Measurements from ENCODE around the gene PLCB3. TPM values are rescaled to one million over a fixed set of nuclear protein-coding genes. Genes with fewer than 3 reads are reported as not detected.

The PLCB3 gene
- total RNA-seq, 1 donor from 2014 or later = 43.5 TPM

GRCh38 chr11:64232182-64232966, 19.0 kb upstream of the PLCB3 start:
- TF ChIP-seq, protein P1, sequence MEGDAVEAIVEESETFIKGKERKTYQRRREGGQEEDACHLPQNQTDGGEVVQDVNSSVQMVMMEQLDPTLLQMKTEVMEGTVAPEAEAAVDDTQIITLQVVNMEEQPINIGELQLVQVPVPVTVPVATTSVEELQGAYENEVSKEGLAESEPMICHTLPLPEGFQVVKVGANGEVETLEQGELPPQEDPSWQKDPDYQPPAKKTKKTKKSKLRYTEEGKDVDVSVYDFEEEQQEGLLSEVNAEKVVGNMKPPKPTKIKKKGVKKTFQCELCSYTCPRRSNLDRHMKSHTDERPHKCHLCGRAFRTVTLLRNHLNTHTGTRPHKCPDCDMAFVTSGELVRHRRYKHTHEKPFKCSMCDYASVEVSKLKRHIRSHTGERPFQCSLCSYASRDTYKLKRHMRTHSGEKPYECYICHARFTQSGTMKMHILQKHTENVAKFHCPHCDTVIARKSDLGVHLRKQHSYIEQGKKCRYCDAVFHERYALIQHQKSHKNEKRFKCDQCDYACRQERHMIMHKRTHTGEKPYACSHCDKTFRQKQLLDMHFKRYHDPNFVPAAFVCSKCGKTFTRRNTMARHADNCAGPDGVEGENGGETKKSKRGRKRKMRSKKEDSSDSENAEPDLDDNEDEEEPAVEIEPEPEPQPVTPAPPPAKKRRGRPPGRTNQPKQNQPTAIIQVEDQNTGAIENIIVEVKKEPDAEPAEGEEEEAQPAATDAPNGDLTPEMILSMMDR (conservative IDR thresholded peaks at IDR 0.05; ENCODE audit: low read depth, low read length) = no peak
- no peak overlapping the region for H3K4me3 ChIP-seq (ENCODE audit: low read depth, low read length)
- no peak for DNase-seq (ENCODE audit: low read depth)

- TF ChIP-seq, protein P1 (conservative IDR thresholded peaks at IDR 0.05; ENCODE audit: low read depth, low read length) = no peak
- H3K4me3 ChIP-seq (ENCODE audit: low read depth, low read length) = no peak overlapping the region
- DNase-seq (ENCODE audit: low read depth) = no peak
Observed at GRCh38 chr11:64232967-64233315, 18.4 kb upstream of the PLCB3 start.

- no peak for DNase-seq (ENCODE audit: low read depth)
- TF ChIP-seq, protein P1 (conservative IDR thresholded peaks at IDR 0.05; ENCODE audit: low read depth, low read length) = no peak
- peak within 1 kb of the TSS; percentile 75 for H3K4me3 ChIP-seq (ENCODE audit: low read depth, low read length)
Observed at GRCh38 chr11:64233913-64234586, 17.3 kb upstream of the PLCB3 start, which contains the start of gene VEGFB. TSS of gene VEGFB (plus strand) at chr11:64234584. CDS start at chr11:64234834, 250 bp downstream.

DNA sequence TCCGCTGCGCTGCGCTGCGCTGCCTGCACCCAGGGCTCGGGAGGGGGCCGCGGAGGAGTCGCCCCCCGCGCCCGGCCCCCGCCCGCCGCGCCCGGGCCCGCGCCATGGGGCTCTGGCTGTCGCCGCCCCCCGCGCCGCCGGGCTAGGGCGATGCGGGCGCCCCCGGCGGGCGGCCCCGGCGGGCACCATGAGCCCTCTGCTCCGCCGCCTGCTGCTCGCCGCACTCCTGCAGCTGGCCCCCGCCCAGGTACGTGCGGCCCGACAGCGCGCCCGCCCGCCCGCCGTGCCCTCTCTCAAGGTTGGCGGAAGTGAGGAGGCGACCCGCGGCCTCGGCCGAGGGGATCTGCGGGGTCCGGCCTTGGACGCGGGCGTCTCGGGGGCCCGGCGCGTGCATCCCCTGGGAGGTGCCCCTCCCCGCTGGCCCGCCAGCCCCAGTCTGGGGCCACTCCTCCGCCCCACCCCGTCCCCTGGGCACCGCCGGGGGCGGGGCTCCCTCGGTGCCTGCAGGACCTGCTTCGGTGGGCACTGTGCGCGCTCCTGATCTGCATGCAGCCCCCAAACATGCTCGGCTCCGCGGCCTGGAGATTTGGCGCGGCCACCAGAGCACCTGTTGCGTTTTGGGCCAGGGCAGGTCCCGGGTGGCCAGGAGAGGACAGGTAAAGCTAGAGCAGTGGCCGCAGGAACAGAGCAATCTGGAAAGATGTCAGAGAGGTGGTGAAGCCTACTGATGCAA, 16.5 kb upstream of the PLCB3 start:
- no peak for DNase-seq (ENCODE audit: low read depth)
- peak overlapping the region; percentile 75 for H3K4me3 ChIP-seq (ENCODE audit: low read depth, low read length)
- TF ChIP-seq, protein P1 (conservative IDR thresholded peaks at IDR 0.05; ENCODE audit: low read depth, low read length) = no peak

DNA sequence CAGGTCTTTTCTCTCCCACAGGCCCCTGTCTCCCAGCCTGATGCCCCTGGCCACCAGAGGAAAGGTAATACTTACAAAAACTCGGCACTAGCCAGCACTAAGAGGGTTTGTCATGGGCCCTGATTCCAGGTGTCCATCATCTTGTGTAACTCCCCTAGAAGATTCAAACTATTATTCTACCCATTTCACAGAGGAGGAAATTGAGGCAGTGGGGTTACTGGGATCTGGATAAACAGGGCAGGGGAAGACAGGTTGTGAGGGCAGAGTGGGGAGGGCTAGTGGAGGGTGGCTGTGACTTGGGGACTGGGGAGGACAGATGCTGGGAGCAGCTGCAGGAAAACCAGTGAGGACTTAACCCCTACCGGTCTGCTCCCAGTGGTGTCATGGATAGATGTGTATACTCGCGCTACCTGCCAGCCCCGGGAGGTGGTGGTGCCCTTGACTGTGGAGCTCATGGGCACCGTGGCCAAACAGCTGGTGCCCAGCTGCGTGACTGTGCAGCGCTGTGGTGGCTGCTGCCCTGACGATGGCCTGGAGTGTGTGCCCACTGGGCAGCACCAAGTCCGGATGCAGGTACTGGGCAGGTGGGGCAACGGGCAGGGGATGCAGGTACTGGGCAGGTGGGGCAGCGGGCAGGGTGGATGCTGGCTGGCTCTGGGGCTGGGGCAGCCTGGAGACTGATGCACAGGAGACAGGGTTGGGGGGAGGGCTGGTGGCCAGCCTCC, 15.7 kb upstream of the PLCB3 start:
- TF ChIP-seq, protein P1 (conservative IDR thresholded peaks at IDR 0.05; ENCODE audit: low read depth, low read length) = no peak
- H3K4me3 ChIP-seq (ENCODE audit: low read depth, low read length) = peak overlapping the region; percentile 75
- DNase-seq (ENCODE audit: low read depth) = no peak

DNA sequence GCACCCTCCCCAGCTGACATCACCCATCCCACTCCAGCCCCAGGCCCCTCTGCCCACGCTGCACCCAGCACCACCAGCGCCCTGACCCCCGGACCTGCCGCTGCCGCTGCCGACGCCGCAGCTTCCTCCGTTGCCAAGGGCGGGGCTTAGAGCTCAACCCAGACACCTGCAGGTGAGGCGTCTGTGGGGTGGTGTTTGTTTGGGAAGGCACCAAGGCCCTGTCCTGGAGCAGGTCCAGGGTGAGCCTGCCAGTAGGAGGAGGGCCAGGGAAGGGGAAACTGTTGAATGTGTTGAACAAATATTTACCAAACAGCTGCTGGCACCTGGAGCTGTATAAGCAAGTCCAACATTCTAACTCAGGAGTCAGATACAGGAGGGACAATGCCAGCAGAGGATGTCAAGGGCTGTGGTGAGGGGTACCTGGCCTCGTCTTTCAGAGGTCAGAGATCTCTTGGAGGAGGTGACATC, 13.8 kb upstream of the PLCB3 start:
- TF ChIP-seq, protein P1 (conservative IDR thresholded peaks at IDR 0.05; ENCODE audit: low read depth, low read length) = no peak
- H3K4me3 ChIP-seq (ENCODE audit: low read depth, low read length) = no peak overlapping the region
- DNase-seq (ENCODE audit: low read depth) = no peak

Data from epithelial cell of proximal tubule (primary cell).